Fibroblast of the aortic adventitia (primary cell): ENCODE data around the gene DDT. TPM values are rescaled to one million over a fixed set of nuclear protein-coding genes. Genes with fewer than 3 reads are reported as not detected.
"Not testable (repeated sequence)": the region's sequence is repeated elsewhere in the genome, so short reads cannot be mapped to it uniquely, and the experiment has no call there.

Experiments
- DNase-seq: peaks from one replicate; pipeline ENCODE4 v3.0.0-alpha.2; 2010; ENCODE audit warnings: low read depth
- H3K4me3 ChIP-seq: 2 replicates; pipeline ENCODE4 v1.5.1; 2011; ENCODE audit warnings: low read depth, mild to moderate bottlenecking, control low read depth, low read length, moderate library complexity
- total RNA-seq: library from RNA; depleted of rRNA; stranded (reverse); fragments of >200 nt; gene quantifications from 2 replicates; pipeline ENCODE4 v1.2.3, GENCODE V29; 2012; ENCODE audit warnings: low replicate concordance
- TF ChIP-seq, protein P1 (sequence below): IDR thresholded peaks from 2 replicates; pipeline ENCODE4 v1.5.1; 2011; ENCODE audit warnings: mild to moderate bottlenecking, low read length, control low read depth, inconsistent platforms; ENCODE audit not compliant: insufficient read depth

Gene DDT
- total RNA-seq, 1 donor, result 82.9 TPM

DNA sequence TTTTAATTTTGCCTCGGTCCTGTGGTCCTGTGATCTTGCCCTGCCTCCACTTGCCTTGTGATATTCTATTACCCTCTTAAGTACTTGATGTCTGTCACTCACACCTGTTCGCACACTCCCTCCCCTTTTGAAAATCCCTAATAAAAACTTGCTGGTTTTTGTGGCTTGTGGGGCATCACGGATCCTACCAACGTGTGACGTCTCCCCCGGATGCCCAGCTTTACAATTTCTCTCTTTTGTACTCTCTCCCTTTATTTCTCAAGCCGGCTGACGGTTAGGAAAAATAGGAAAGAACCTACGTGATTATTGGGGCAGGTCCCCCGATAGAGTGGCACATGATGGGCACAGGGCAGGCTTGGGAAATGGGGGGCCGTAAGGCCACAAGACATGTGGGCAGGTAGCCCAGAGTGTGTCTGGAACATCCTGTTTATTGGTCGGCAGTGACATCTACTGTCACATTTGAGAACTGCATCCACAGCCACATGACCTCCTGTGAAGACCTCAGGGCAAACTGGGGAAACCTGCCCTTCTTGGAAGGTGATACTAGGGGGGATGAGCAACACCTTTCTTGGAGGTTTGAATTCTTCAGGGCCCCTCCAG is 17.8 kb downstream of the DDT start:
- TF ChIP-seq, protein P1, sequence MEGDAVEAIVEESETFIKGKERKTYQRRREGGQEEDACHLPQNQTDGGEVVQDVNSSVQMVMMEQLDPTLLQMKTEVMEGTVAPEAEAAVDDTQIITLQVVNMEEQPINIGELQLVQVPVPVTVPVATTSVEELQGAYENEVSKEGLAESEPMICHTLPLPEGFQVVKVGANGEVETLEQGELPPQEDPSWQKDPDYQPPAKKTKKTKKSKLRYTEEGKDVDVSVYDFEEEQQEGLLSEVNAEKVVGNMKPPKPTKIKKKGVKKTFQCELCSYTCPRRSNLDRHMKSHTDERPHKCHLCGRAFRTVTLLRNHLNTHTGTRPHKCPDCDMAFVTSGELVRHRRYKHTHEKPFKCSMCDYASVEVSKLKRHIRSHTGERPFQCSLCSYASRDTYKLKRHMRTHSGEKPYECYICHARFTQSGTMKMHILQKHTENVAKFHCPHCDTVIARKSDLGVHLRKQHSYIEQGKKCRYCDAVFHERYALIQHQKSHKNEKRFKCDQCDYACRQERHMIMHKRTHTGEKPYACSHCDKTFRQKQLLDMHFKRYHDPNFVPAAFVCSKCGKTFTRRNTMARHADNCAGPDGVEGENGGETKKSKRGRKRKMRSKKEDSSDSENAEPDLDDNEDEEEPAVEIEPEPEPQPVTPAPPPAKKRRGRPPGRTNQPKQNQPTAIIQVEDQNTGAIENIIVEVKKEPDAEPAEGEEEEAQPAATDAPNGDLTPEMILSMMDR, result peak; percentile 79
- not testable (repeated sequence) for H3K4me3 ChIP-seq
- DNase-seq, result peak; percentile 78

DNA sequence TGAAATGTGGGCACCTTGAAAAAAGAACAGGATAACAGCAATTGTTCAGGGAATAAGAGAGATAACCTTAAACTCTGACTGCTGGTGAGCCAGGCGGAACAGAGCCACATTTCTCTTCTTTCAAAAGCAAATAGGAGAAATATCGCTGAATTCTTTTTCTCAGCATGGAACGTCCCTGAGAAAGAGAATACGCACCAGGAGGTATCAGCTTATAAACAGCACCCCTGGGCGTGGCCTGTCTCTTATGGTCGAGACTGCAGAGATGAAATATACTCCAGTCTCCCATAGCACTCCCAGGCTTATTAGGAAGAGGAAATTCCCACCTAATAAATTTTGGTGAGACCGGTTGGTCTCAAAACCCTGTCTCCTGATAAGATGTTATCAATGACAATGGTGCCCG is 18.4 kb downstream of the DDT start:
- DNase-seq, H3K4me3 ChIP-seq: not testable (repeated sequence)

DNA sequence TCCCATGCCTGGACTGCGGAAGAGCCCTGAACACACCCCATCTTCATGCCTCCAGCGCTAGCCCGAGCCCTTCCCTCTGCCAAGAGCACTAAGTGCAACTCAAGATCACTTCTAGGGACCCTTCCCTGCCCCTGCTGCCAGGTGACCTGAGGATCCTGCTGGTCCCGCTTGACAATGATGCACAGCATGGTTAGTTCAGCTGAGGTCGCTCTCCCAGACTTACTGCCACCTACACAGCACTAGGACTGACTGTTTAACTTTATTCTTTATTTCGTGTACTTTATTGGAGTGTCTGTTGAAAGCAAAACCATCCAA is 19.3 kb downstream of the DDT start:
- DNase-seq, H3K4me3 ChIP-seq: not testable (repeated sequence)

DNA sequence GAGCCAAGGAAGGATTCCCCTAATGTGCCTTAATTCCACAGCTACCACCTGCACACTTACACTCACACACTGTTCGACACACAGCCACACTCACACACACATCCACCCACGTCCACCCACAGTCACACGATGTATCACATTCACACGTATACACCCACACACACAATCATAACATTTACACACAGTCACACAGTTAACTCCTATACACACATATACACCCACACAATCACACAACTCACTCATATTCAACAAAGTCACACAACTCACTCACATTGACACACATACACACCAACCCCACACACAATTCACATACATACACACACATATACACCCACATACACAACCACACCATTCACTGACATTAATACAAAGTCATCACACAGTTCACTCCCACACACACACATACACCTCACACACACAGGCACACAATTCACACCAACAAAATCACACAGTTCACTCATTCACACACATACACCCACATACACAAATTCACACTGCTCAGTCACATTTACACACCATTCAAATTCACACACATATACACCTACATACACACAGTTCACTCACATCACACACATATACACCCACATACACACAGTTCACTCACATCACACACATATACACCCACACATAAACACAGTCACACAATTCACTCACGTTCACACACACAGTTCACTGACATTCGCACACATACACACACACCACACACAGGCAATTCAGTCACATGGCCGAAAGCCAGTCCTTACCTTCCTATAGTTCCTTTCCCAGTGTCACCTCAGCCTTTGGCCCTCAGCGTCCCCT is 19.8 kb downstream of the DDT start:
- H3K4me3 ChIP-seq, DNase-seq: not testable (repeated sequence)

DNA sequence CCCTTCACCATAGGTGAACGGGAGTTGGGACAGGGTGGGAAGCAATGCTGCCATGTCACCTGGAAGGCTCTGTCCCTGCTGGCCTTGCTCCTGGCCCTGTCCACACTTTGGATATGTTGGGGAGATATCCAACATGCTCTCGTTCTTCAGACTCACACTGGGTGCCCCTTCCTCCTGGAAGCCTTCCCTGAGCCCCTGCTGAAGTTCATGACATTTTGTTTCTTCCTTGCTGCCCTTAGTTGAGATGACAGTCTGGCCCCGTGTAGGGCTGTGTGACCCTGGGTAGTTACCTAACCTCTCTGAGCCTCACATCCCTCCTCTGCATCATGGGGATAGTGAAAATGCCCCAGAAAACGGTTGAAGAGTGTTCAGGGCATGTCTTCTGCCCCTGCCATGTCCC is 20.8 kb downstream of the DDT start:
- not testable (repeated sequence) for H3K4me3 ChIP-seq, DNase-seq

DNA sequence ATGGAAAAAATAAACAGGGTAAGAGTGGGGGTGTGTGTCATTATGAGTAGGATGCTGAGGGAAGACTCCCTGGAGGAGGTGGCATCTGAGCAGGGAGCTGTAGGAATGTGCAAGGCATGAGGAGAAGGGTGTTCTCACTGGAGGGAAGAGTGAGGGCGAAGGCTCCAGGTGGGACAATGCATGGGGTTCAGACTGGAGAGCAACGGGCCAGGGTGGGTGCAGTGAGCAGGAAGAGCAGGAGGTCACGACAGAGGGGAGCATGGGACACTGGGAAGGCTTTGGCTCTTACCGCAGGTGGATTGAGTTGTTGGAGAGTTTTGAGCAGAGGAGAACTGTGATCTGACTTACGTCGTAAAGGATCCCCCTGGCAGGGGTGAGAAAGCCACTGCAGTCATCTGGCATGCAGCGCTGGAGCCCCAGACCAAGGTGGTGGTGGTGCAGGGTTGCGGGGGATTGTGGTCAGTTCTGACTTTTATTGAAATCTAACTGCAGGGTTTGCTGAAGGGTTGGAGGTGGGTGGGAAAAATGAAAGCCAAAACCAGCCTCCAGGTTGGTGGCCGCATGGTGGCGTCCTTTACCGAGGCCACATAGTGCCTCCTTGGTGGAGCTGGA is 21.3 kb downstream of the DDT start:
- DNase-seq, result not testable (repeated sequence)

DNA sequence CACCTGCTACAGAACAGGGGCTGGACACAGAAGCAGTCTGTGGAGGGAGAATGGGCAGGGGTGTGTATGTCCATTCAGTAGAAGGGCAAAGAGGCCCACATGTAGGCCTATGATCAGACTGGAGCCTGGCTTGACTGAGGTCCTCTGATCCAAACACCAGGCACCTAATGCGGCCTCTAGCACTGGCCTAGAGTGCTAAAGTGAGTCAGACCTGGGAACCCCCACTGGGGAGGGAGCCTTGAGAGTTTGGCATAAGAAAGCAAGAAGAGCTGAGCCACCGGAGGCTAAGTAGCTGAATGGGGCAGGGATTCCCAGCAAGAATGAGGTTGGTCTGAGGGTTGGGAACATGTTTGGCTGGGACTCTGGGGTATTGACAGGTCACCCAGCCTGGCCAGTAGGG is 22.9 kb downstream of the DDT start:
- H3K4me3 ChIP-seq, result not testable (repeated sequence)
- DNase-seq, result peak; percentile 31

More for the DNA sequence above, 21.3 kb downstream of the DDT start:
- not testable (repeated sequence) for H3K4me3 ChIP-seq

DNA sequence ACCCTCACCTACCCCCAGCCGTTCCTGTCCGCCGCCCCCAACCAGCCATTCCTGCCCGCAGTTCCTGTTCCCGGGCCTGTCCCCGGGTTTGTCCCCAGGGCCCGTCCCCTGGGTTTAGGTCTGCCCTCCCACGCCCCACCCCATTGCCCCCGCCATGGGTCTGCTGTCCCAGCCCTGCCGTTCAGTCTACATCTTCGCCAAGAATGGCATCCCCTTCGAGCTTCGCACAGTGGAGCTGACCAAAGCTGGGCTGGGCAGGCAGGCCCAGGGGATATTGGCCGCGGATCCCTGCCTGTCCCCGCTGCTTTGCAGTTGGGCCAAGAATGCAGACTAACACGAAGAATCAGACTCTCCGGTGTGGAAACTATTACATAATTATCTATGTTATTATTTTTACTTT is 24.5 kb downstream of the DDT start:
- H3K4me3 ChIP-seq, DNase-seq: not testable (repeated sequence)

DNA sequence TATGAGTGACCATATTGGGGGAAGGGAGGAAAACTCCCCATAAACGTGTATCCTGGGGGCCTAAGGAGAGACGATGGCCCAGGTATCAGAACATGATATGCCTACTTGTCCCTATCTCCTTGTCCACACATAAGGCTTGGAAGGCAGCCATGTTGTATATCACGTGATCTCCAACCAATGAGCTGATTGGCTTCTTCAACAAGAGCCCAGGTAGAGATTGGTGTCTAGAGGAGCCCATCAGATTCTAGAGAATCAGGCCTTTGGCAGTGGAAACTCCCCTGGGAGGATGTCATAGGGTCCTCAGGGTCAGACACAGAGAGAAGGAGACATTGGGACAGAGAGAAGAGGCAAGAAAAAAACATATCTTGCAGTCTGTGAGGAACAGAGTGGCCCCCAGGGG is 26.9 kb downstream of the DDT start:
- H3K4me3 ChIP-seq, DNase-seq: not testable (repeated sequence)

DNA sequence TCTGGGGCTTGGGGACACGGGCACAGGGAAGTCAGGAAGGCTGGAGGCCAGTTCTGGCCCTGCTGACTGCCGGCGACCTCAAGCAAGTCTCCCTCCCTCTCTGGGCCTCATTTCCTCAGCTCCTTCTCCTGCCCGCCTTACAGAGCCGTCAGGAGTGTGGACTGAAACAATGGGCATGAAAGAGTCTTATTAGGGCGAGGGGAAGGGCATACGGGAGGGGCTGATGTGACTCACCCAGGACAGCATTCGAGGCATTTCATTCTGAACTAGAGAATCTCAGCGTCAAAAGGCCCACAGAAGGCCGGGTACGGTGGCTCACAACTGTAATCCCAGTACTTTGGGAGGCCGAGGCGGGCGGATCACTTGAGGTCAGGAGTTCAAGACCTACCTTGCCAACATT is 34.1 kb downstream of the DDT start:
- H3K4me3 ChIP-seq, DNase-seq: not testable (repeated sequence)

DNA sequence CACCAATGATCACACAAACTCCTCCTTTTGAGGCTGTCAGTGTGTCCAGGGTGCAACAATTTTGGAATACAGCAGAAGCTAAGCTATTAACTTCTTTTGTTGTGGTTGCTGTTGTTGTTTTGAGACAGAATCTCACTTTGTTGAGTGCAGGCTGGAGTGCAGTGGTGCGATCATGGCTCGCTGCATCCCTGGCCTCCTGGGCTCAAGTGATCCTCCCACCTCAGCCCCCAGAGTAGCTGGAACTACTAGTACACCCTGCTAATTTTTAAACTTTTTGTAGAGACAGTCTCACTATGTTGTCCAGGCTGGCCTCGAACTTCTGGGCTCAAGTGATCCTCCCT is 35.3 kb downstream of the DDT start:
- H3K4me3 ChIP-seq, result no peak overlapping the region
- no peak for DNase-seq
- TF ChIP-seq, protein P1, result no peak

DNA sequence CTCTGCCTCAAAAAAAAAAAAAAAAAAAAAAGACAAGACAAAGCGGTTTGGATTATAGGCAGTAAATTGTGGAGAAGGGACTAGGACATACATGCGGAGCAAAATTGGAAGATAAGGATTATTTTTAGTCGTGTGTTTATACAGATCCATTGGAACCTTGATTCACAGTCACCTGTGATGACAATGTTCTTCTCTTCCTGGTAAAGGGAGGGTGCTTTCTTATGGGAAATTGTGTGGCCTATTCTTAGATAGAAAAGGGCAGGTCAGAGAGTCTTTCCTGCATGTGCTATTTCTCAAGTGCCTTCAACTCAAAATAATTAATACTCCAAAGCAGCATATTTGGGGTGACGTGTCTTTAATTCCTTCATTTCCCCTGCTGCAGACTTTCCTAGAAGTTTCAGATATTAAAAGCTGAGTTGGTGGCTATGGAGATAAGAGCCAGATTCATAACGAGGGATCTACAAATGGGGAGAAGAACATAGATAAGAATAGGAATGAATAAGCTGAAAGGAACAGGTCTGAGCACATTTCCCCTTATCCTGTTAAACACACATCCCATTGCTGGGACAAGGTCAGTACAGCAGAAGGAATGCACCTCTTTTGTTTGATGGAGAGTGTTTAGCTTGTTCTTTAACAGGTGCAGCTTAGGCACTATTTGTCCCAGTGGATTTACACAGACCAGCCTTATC is 35.8 kb downstream of the DDT start:
- TF ChIP-seq, protein P1, result no peak
- no peak for DNase-seq

More for the DNA sequence above, 35.8 kb downstream of the DDT start:
- no peak overlapping the region for H3K4me3 ChIP-seq
